ENCODE measurements around the gene ECE1. TPM values are rescaled to one million over a fixed set of nuclear protein-coding genes. Genes with fewer than 3 reads are reported as not detected.

The ECE1 gene
- total and polyA plus RNA-seq, 2 of the 13 experiments (the other 11 are each of a cell fraction or from before 2014, with no cell fraction given) = 13.5 to 21.2 TPM

DNA sequence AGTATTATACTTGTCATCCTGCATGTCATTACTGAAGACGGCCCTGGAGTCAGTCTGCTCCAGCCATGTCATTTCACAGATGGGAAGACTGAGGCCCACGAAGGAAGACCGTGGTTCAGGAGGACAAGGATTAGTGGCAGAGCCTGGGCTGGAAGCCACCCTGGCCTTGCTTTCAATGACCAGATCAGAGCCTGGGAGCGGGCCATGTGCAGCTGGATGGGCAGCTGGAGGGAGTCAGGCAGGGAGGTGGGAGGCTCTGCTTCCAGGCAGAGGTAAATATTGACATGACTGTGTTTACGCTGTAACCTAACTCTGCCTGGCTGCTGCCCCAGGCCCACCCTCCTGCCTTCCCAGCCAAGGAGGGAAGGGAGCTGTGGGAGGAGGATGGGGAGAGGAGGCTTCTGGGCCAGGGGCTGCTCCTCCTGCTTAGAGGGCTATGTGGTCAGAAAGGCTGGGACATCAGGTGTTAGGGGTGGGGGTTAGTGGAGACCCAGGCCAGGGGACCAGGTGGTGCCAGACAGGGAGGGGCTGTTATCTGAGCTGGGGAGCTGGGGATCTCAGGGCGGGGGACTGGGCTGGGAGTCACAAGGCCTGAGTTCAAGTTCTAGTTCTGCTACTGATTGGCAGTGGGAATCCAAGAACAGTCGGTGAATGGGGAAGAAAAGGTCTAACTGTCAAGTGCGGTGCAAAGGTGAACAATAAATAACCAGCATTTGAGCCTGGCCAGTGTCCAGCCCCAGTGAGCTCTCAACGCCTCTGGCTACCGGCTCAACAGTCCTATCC, 48.5 kb upstream of the ECE1 start (continued):
- TF ChIP-seq MTF1 (CRISPR knock-in tag; IDR thresholded peaks at IDR 0.05) (no peak), BORCS8-MEF2B (CRISPR knock-in tag; IDR thresholded peaks at IDR 0.05) (peak; percentile 75; the same call in 1 of the 2 replicates), RFX1 (IDR thresholded peaks at IDR 0.05) (no peak), ZBTB10 (CRISPR knock-in tag; IDR thresholded peaks at IDR 0.05; ENCODE audit: borderline replicate concordance) (0 out of 2 replicates have a peak, but pooled peaks have one; percentile 27), TBX2 (CRISPR knock-in tag; IDR thresholded peaks at IDR 0.05; ENCODE audit: borderline replicate concordance) (peak; percentile 89), ZNF772 (CRISPR knock-in tag; IDR thresholded peaks at IDR 0.05) (no peak; the same call in 1 of the 2 replicates), ZBTB14 (CRISPR knock-in tag; IDR thresholded peaks at IDR 0.05) (no peak), ATF1 (CRISPR knock-in tag; IDR thresholded peaks at IDR 0.05) (no peak), ATRX (CRISPR knock-in tag; IDR thresholded peaks at IDR 0.05; ENCODE audit: borderline replicate concordance) (no peak), ZNF180 (CRISPR knock-in tag; IDR thresholded peaks at IDR 0.05; ENCODE audit: borderline replicate concordance, low read depth) (no peak), HMGXB4 (CRISPR knock-in tag; IDR thresholded peaks at IDR 0.05; ENCODE audit: borderline replicate concordance in 1 of 2, low read depth in 1 of 2) (peak in 1 of 2 experiments; percentile 77; a peak in 3 of 4 replicates), DPF2 (CRISPR knock-in tag; IDR thresholded peaks at IDR 0.05; ENCODE audit: borderline replicate concordance, low read depth) (peak; percentile 70; the same call in 1 of the 2 replicates)
- TF ChIP-seq, protein P1, sequence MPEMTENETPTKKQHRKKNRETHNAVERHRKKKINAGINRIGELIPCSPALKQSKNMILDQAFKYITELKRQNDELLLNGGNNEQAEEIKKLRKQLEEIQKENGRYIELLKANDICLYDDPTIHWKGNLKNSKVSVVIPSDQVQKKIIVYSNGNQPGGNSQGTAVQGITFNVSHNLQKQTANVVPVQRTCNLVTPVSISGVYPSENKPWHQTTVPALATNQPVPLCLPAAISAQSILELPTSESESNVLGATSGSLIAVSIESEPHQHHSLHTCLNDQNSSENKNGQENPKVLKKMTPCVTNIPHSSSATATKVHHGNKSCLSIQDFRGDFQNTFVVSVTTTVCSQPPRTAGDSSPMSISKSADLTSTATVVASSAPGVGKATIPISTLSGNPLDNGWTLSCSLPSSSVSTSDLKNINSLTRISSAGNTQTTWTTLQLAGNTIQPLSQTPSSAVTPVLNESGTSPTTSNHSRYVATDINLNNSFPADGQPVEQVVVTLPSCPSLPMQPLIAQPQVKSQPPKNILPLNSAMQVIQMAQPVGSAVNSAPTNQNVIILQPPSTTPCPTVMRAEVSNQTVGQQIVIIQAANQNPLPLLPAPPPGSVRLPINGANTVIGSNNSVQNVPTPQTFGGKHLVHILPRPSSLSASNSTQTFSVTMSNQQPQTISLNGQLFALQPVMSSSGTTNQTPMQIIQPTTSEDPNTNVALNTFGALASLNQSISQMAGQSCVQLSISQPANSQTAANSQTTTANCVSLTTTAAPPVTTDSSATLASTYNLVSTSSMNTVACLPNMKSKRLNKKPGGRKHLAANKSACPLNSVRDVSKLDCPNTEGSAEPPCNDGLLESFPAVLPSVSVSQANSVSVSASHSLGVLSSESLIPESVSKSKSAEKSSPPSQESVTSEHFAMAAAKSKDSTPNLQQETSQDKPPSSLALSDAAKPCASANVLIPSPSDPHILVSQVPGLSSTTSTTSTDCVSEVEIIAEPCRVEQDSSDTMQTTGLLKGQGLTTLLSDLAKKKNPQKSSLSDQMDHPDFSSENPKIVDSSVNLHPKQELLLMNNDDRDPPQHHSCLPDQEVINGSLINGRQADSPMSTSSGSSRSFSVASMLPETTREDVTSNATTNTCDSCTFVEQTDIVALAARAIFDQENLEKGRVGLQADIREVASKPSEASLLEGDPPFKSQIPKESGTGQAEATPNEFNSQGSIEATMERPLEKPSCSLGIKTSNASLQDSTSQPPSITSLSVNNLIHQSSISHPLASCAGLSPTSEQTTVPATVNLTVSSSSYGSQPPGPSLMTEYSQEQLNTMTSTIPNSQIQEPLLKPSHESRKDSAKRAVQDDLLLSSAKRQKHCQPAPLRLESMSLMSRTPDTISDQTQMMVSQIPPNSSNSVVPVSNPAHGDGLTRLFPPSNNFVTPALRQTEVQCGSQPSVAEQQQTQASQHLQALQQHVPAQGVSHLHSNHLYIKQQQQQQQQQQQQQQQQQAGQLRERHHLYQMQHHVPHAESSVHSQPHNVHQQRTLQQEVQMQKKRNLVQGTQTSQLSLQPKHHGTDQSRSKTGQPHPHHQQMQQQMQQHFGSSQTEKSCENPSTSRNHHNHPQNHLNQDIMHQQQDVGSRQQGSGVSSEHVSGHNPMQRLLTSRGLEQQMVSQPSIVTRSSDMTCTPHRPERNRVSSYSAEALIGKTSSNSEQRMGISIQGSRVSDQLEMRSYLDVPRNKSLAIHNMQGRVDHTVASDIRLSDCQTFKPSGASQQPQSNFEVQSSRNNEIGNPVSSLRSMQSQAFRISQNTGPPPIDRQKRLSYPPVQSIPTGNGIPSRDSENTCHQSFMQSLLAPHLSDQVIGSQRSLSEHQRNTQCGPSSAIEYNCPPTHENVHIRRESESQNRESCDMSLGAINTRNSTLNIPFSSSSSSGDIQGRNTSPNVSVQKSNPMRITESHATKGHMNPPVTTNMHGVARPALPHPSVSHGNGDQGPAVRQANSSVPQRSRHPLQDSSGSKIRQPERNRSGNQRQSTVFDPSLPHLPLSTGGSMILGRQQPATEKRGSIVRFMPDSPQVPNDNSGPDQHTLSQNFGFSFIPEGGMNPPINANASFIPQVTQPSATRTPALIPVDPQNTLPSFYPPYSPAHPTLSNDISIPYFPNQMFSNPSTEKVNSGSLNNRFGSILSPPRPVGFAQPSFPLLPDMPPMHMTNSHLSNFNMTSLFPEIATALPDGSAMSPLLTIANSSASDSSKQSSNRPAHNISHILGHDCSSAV (CRISPR knock-in tag; IDR thresholded peaks at IDR 0.05; ENCODE audit: borderline replicate concordance) = no peak

Measured in HepG2 (cell line).